Measurements from ENCODE around the gene ELK4.

Gene ELK4

GRCh38 chr1:205612556-205612955 is 19.3 kb downstream of the ELK4 start:
- H3K4me3 ChIP-seq (ENCODE audit: low read depth, low read length) = no peak overlapping the region

GRCh38 chr1:205612104-205612503 is 19.7 kb downstream of the ELK4 start:
- H3K4me3 ChIP-seq (ENCODE audit: low read depth, low read length) = no peak overlapping the region
- TF ChIP-seq, protein P1, sequence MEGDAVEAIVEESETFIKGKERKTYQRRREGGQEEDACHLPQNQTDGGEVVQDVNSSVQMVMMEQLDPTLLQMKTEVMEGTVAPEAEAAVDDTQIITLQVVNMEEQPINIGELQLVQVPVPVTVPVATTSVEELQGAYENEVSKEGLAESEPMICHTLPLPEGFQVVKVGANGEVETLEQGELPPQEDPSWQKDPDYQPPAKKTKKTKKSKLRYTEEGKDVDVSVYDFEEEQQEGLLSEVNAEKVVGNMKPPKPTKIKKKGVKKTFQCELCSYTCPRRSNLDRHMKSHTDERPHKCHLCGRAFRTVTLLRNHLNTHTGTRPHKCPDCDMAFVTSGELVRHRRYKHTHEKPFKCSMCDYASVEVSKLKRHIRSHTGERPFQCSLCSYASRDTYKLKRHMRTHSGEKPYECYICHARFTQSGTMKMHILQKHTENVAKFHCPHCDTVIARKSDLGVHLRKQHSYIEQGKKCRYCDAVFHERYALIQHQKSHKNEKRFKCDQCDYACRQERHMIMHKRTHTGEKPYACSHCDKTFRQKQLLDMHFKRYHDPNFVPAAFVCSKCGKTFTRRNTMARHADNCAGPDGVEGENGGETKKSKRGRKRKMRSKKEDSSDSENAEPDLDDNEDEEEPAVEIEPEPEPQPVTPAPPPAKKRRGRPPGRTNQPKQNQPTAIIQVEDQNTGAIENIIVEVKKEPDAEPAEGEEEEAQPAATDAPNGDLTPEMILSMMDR (IDR thresholded peaks at IDR 0.05; ENCODE audit: low read depth, low read length) = no peak

More at GRCh38 chr1:205612556-205612955, 19.3 kb downstream of the ELK4 start:
- TF ChIP-seq, protein P1 (IDR thresholded peaks at IDR 0.05; ENCODE audit: low read depth, low read length) = no peak

DNA sequence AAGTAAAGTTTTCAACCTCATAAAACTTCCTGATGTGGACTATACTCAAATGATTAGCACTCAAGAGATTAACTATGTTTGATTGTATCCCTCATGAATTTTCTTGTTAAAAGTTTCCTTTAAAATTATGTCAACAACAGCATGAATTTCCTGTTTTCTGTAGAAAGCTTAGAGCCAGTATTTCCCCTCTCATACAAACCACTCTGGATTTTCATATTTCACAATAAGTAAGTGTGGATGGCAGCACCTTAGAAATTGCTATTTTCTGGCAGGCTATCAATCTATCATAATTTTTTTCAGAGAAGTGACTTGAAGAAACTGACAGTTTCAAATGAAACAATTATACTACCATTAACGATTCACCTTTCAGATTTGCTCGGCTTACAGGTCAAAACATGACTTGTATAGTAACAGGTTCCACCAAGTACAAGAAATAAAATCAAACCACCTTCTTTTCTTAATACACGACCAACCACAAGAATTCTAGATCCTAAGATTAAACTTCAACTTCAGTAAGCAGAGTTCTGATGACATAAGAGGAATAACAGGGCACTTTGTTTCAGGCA is 20.8 kb downstream of the ELK4 start:
- TF ChIP-seq, protein P1 (IDR thresholded peaks at IDR 0.05; ENCODE audit: low read depth, low read length) = no peak
- no peak overlapping the region for H3K4me3 ChIP-seq (ENCODE audit: low read depth, low read length)

- TF ChIP-seq, protein P1 (IDR thresholded peaks at IDR 0.05; ENCODE audit: low read depth, low read length) = no peak
- no peak overlapping the region for H3K4me3 ChIP-seq (ENCODE audit: low read depth, low read length)
Observed at GRCh38 chr1:205610036-205610435, 21.8 kb downstream of the ELK4 start.

GRCh38 chr1:205604825-205605505 is 26.8 kb downstream of the ELK4 start:
- TF ChIP-seq, protein P1 (IDR thresholded peaks at IDR 0.05; ENCODE audit: low read depth, low read length) = no peak
- H3K4me3 ChIP-seq (ENCODE audit: low read depth, low read length) = no peak overlapping the region

DNA sequence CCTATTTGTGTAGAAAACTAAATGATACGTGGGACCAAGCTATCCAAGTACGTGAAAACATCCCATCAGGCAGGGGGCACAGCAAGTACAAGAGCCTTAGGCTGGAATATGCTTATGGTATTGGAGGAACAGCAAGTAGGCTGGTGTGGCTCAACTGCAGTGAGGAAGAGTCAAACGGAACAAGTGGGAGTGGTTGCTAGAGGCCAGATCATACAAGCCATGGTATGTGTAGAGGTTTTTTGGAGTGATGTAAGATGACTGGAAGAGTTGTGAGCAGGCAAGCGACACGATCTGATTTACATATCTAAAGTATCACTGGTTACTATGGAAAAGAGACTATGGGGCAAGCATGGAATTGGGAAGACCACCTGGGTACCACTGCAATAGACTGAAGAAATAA is 27.8 kb downstream of the ELK4 start:
- TF ChIP-seq, protein P1 (IDR thresholded peaks at IDR 0.05; ENCODE audit: low read depth, low read length) = no peak
- H3K4me3 ChIP-seq (ENCODE audit: low read depth, low read length) = no peak overlapping the region

GRCh38 chr1:205601205-205601604 is 30.6 kb downstream of the ELK4 start:
- H3K4me3 ChIP-seq (ENCODE audit: low read depth, low read length) = no peak overlapping the region
- TF ChIP-seq, protein P1 (IDR thresholded peaks at IDR 0.05; ENCODE audit: low read depth, low read length) = no peak

All from WI38 (cell line).